NT2/D1 (cell line): Measurements from ENCODE around the gene FRG1.
"Not testable (repeated sequence)": the region's sequence is repeated elsewhere in the genome, so short reads cannot be mapped to it uniquely, and the experiment has no call there.

Source experiments
- SUZ12 ChIP-seq: IDR thresholded peaks from 2 replicates; pipeline ENCODE4 v1.6.1; 2011; ENCODE audit not compliant: insufficient read length, insufficient read depth; ENCODE audit errors: extremely low read depth
- YY1 ChIP-seq: IDR thresholded peaks from 2 replicates; pipeline ENCODE4 v1.6.1; 2011; ENCODE audit not compliant: insufficient read length, insufficient read depth
- ZNF274 ChIP-seq: IDR thresholded peaks from 2 replicates; pipeline ENCODE4 v1.6.1; 2011; ENCODE audit warnings: mild to moderate bottlenecking, low read depth, low read length

- not testable (repeated sequence) for TF ChIP-seq YY1, SUZ12, ZNF274
Measured at GRCh38 chr4:189944077-189944476, 3.4 kb downstream of the FRG1 start.
